ENCODE results near the gene CRX. TPM values are rescaled to one million over a fixed set of nuclear protein-coding genes. Genes with fewer than 3 reads are reported as not detected.

Gene CRX
- total and polyA plus RNA-seq, 2 of the 13 experiments (the other 11 are each of a cell fraction or from before 2014, with no cell fraction given) = not detected

DNA sequence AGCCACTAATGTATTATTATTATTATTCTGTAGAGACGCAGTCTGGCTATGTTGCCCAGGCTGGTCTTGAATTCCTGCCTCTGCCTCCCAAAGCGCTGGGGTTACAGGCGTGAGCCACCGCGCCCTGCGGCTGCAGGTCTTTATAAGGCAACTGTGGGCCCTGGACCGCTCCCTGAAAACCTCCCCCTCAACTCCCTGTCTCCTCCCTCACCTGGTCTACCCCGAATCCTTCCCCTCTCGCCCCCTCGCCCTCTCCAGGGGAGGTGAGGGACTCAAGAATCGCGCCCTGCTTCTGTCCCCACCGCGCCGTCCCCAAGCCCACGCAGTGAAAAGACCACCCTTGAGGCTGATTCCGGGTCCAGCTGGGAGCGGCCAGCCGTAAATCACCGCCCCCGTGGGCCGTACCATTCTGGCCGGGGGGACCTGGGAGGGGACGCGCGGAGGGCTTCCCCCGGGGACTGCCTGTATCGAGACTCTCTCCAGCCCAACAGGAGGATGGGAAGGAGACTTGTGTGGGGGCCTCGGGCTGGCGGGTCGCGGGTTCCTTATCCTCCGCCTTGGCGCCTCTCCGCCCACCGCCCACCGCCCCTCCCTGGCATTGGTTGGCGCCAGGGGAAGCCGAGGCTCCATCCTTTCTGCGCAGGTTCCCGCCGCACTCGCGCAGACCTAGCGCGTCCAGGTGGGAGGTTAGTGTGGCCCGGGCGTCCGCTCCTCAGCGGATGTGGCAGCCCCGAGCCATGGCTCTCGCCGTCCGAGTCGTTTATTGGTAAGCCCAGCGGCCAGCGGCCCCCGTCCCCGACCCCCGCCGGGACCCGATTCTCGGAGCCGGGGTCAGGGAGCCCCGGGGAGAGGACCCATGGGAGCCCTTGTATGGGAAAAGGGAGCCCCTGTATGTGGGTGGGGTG is 43.4 kb upstream of the CRX start, which contains the start of gene SELENOW (continued):
- TF ChIP-seq RBAK (CRISPR knock-in tag; IDR thresholded peaks at IDR 0.05) (0 out of 2 replicates have a peak, but pooled peaks have one; percentile 32), ZFYVE20 (CRISPR knock-in tag; IDR thresholded peaks at IDR 0.05; ENCODE audit: borderline replicate concordance, low read depth) (no peak), ZBTB1 (CRISPR knock-in tag; IDR thresholded peaks at IDR 0.05; ENCODE audit: borderline replicate concordance) (no peak), AKAP8 (CRISPR knock-in tag; IDR thresholded peaks at IDR 0.05) (no peak), NR3C1 (CRISPR knock-in tag; IDR thresholded peaks at IDR 0.05) (no peak), ZNF589 (CRISPR knock-in tag; conservative IDR thresholded peaks at IDR 0.05) (0 out of 2 replicates have a peak, but pooled peaks have one; percentile 54), ZFP41 (CRISPR knock-in tag; IDR thresholded peaks at IDR 0.05; ENCODE audit: borderline replicate concordance) (no peak; the same call in 1 of the 2 replicates), HOXD1 (CRISPR knock-in tag; IDR thresholded peaks at IDR 0.05) (peak; percentile 78; the same call in 1 of the 2 replicates), RARA (CRISPR knock-in tag; IDR thresholded peaks at IDR 0.05) (no peak), ZNF17 (CRISPR knock-in tag; IDR thresholded peaks at IDR 0.05) (no peak), ZNF780A (CRISPR knock-in tag; IDR thresholded peaks at IDR 0.05) (no peak; the same call in 1 of the 2 replicates), HNF4G (IDR thresholded peaks at IDR 0.05; ENCODE audit: borderline replicate concordance, low read depth, low read length) (no peak), HNF4G (CRISPR knock-in tag; IDR thresholded peaks at IDR 0.05; ENCODE audit: borderline replicate concordance, low read depth) (no peak), GZF1 (CRISPR knock-in tag; IDR thresholded peaks at IDR 0.05) (peak; percentile 50), KDM3A (CRISPR knock-in tag; IDR thresholded peaks at IDR 0.05; ENCODE audit: low read depth) (no peak; the same call in 1 of the 2 replicates), TARDBP (CRISPR knock-in tag; IDR thresholded peaks at IDR 0.05) (no peak), TCF12 (IDR thresholded peaks at IDR 0.05) (no peak), TCF12 (CRISPR knock-in tag; IDR thresholded peaks at IDR 0.05) (no peak), HDAC1 (CRISPR knock-in tag; IDR thresholded peaks at IDR 0.05) (peak; percentile 68), MTA3 (CRISPR knock-in tag; IDR thresholded peaks at IDR 0.05) (no peak), ZNF878 (CRISPR knock-in tag; IDR thresholded peaks at IDR 0.05) (no peak), ZSCAN25 (CRISPR knock-in tag; IDR thresholded peaks at IDR 0.05) (no peak; the same call in 1 of the 2 replicates), ZEB1 (IDR thresholded peaks at IDR 0.05; ENCODE audit: insufficient replicate concordance, low read depth) (peak; percentile 37), PCBP2 (optimal IDR thresholded peaks at IDR 0.05; ENCODE audit: low read depth, low read length, poor library complexity, severe bottlenecking) (no peak)
- TF ChIP-seq, protein P1, sequence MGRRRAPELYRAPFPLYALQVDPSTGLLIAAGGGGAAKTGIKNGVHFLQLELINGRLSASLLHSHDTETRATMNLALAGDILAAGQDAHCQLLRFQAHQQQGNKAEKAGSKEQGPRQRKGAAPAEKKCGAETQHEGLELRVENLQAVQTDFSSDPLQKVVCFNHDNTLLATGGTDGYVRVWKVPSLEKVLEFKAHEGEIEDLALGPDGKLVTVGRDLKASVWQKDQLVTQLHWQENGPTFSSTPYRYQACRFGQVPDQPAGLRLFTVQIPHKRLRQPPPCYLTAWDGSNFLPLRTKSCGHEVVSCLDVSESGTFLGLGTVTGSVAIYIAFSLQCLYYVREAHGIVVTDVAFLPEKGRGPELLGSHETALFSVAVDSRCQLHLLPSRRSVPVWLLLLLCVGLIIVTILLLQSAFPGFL (CRISPR knock-in tag; IDR thresholded peaks at IDR 0.05) = no peak
- TF ChIP-seq, protein P2, sequence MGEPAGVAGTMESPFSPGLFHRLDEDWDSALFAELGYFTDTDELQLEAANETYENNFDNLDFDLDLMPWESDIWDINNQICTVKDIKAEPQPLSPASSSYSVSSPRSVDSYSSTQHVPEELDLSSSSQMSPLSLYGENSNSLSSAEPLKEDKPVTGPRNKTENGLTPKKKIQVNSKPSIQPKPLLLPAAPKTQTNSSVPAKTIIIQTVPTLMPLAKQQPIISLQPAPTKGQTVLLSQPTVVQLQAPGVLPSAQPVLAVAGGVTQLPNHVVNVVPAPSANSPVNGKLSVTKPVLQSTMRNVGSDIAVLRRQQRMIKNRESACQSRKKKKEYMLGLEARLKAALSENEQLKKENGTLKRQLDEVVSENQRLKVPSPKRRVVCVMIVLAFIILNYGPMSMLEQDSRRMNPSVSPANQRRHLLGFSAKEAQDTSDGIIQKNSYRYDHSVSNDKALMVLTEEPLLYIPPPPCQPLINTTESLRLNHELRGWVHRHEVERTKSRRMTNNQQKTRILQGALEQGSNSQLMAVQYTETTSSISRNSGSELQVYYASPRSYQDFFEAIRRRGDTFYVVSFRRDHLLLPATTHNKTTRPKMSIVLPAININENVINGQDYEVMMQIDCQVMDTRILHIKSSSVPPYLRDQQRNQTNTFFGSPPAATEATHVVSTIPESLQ (CRISPR knock-in tag; conservative IDR thresholded peaks at IDR 0.05) = no peak
- TF ChIP-seq, protein P3, sequence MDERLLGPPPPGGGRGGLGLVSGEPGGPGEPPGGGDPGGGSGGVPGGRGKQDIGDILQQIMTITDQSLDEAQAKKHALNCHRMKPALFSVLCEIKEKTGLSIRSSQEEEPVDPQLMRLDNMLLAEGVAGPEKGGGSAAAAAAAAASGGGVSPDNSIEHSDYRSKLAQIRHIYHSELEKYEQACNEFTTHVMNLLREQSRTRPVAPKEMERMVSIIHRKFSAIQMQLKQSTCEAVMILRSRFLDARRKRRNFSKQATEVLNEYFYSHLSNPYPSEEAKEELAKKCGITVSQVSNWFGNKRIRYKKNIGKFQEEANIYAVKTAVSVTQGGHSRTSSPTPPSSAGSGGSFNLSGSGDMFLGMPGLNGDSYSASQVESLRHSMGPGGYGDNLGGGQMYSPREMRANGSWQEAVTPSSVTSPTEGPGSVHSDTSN (CRISPR knock-in tag; IDR thresholded peaks at IDR 0.05) = no peak; the same call in 1 of the 2 replicates

Measured in HepG2 (cell line).